Stimulated activated CD8-positive, alpha-beta memory T cell treated with anti-CD3 and anti-CD28 coated beads, Interleukin-7, amount 100 ng/mL, for 4 hours (primary cell): ENCODE data around the gene CYP4B1.

ENCODE experiments used
- DNase-seq, 2 donors: peaks; one replicate each; pipeline ENCODE4 v3.0.0-alpha.2; 2020; ENCODE audit warnings: low read depth in 2 of 2

CYP4B1 gene

DNA sequence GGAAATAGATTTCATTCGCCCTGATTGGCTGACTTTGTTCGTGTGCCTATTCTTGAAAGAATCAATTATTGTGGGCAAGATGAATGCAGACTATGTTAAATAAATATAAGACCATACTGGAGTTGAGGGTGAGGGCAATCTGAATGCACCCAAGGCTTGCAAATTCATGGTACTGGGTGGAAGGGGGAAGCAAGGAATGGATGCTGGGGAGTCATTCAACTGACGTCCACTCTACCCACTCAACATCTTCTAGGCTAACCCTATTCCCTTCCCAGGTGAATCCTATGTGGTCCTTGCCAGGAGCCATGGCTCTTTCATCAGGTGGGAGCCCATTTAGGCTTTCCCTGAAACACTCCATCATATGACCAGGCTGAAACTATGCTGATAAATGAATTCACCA lies 5.7 kb upstream of the CYP4B1 start:
- DNase-seq: no peak

- DNase-seq: no peak
These were observed 963 bp upstream of the CYP4B1 start for GRCh38 chr1:46797696-46798470.

GRCh38 chr1:46800742-46801141 lies 1.9 kb downstream of the CYP4B1 start:
- DNase-seq: no peak

- no peak for DNase-seq
These were observed 2.6 kb downstream of the CYP4B1 start for GRCh38 chr1:46801323-46802055.

GRCh38 chr1:46802081-46802480 lies 3.2 kb downstream of the CYP4B1 start:
- no peak for DNase-seq

DNA sequence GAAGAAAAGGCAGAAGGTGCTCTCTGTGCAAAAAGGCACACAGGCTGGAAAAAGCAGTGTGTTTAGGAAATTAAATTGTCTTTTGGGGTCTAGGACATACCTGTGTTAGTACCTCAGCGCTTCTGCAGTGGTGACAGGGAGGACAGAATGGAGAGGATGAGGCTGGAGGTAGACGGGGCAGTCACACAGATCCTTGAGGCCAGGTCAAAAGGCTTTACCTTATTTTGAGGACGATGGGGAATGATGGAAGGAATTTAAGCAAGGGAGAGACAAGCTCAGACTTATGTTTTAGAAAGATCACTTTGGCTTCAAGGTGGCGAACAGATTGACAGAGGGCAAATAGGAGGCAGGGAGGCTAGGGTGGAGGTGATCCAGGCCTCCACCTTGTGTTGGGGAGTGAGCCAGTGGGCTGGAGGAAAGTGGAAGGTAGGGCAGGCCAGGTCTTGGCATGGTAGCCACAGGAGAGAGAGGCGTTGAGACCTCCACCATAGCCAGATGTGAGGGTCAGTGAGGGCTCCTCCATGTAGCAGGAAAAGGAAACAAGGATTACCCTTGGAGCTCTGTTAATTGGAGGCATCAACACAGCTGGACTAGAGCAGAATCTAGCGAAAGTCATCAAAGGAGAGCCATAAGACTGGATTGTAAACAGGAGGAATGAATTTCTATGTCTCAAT lies 4.2 kb downstream of the CYP4B1 start:
- DNase-seq: no peak

DNA sequence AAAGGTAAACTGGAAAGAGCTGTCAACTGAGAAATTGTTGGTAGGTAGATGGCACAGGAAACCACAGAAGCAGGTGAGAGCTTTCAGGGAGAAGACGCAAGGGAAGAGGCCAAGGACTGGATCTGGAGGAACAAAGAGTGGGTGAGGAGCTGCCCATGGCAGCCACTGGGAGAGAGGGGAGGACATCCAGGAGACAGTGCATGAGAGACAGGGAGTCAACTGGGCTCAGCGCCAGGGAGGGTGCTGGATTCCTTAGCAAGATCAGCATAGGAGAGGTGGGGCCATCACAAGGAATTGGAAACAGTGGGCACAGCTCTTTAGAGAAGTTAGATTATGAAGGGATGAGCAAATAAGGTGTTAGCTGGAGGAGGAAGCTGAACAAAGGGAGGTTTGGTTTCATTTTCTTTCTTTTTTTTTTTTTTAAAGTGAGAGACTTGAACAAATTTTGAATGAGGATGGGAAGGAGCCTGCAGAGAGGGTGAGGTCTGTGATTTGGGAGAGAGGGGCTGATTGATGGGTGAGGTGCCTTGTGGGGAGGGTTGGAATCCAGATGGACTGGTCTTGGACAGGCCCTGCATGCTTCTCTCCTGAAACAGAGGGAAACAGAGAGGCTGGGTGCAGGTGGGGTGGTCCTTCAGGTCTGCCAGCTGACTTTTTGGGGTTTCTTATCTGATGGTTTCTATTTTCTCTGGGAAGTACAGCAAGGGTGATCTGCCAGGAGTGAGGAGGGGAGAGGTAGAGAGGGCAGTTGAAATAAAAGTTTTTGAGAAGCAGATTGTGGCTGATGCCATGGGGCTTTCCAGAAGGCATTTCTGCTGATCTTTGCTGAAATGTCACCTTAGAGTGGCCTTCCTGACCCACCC lies 5.4 kb downstream of the CYP4B1 start:
- DNase-seq: no peak

GRCh38 chr1:46804926-46805325 lies 6.1 kb downstream of the CYP4B1 start:
- no peak for DNase-seq

DNA sequence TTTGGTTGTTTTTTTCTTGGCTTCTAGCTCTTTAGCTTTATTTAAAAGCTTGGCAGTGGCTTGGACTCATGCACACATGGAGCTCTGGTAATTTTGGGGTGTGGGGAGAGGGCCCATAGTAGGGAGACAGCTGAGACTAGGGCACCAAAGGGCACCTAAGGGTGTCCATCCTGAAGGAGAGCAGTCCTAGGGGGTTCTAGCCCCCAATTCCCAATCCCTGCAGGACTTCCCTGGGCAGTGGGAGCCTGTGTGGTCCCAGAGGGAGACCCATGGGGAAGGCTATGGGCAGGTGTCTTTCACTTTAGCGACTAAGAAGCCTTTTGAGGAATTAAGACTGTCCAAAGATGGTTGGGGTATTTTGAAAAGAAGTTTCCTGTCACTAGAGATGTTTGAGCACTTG lies 6.9 kb downstream of the CYP4B1 start:
- DNase-seq: no peak

DNA sequence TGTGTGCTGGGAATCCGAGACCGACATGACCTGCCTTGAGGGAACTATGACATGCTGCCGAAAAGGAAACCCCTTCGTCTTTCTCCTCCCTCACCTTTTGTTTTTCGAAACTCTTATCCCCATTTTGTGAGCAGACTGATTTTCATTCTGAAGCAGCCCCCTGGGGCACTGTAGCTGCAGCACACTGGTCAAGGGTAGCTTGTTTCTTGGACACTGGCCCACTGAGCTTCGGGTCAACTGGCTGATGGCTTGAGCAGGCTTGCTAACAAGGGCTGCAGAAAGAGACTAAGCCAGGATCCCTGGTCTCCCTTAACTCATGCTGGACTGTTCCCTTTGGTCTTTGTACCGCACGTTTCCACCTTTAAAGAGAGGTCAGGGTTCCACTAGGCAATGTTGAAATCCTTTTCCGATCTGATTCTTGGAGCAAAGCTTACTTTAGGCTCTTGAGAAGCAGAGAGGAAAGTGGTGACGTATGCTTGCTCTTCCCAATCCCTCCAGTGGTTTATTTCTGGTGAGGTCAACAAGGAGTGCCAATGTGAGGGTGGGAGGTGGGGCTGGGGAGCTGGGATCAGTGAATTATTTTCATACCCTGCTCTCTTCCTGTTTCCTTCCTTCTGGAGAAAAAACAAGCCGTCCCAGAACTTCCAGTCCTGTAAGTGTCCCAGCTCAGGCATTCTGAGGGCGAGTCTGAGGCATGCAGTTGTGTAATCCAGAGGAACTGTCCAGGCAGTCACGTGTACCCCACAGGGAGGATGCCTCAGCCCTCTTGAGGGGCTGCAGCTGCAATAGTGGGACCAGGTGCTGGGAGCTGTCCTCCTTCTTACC lies 7.6 kb downstream of the CYP4B1 start:
- no peak for DNase-seq

DNA sequence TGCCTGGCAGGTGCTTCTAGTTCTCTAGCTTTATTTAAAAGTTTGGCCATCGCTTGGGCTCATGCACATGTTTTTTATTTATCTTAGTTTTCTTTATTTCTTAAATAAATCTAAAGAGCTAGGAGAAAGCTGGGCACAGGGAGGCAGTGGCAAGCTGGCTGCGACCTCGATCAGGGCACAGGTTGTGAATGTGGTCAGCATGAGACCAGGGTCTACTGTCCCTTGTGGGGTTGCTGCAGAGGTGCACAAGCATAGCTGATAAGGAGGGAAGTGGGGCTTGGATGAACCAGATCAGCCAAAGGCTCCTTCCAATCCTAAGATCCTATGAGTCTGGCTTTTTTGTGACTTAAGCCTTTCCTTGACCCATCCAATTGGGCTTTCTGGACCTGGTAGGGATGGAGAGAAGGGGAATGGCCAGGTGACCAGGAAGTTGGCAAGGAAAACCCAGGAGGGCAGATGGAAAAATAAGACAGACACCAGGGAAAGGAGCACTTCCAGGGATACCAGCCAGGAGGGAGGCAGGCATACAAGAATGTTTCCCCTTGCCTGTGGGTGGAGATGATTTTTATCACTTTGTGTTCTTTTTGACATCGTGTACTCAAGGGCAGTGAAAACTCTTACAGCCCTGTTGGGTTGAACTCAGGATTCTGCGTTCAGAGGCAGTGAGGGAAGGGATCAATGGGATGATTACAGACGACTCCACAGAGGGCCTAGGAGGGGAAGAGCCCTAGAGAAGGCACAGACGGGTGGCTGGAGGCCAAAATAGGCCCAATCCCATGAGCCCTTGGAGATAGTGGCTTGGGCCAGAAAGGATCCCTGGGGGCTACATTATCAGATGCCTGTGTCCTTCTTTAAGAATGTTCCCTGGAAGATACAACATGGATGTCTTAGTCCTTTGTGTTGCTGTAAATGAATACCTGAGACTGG lies 8.5 kb downstream of the CYP4B1 start:
- DNase-seq: no peak

GRCh38 chr1:46809071-46809470 lies 10.2 kb downstream of the CYP4B1 start:
- DNase-seq: no peak

DNA sequence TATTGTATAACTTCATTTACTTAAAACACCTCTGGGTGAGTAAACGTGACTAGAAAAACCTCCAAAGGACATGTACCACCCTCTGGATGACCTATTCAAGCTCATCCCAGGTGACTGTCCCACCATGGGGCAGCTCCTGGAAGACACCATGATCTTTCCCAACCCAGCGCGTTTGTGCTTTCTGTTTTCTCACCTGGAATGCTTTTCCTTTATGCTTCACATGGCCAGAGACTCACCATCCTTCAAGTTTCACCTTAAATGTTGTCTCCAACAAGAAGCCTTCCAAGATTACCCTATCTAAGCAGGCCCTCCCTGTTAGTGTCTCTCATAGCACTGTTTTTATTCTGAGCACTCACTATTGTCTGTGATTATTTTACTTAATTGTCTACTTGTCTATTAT lies 11.1 kb downstream of the CYP4B1 start:
- DNase-seq: no peak

GRCh38 chr1:46810596-46810995 lies 11.8 kb downstream of the CYP4B1 start:
- no peak for DNase-seq

DNA sequence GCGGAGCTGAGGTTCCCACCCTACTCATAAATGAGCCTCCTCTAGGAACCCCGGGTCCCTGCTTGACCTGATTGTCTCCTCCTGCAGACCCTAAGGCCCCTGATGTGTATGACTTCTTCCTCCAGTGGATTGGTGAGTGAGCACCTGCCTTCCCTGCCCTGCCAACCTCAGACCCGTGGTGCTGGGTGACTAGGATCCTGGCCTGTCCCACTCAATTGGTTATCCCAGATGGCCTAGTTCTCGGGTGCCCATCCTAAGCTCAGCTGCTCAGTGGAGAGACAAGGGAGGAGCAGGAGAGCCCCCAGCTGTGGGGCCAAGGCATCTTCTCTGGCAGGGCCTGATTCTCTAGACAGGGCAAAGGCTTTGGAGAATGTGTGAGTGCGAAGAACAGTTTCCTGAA lies 12.2 kb downstream of the CYP4B1 start:
- DNase-seq: no peak

DNA sequence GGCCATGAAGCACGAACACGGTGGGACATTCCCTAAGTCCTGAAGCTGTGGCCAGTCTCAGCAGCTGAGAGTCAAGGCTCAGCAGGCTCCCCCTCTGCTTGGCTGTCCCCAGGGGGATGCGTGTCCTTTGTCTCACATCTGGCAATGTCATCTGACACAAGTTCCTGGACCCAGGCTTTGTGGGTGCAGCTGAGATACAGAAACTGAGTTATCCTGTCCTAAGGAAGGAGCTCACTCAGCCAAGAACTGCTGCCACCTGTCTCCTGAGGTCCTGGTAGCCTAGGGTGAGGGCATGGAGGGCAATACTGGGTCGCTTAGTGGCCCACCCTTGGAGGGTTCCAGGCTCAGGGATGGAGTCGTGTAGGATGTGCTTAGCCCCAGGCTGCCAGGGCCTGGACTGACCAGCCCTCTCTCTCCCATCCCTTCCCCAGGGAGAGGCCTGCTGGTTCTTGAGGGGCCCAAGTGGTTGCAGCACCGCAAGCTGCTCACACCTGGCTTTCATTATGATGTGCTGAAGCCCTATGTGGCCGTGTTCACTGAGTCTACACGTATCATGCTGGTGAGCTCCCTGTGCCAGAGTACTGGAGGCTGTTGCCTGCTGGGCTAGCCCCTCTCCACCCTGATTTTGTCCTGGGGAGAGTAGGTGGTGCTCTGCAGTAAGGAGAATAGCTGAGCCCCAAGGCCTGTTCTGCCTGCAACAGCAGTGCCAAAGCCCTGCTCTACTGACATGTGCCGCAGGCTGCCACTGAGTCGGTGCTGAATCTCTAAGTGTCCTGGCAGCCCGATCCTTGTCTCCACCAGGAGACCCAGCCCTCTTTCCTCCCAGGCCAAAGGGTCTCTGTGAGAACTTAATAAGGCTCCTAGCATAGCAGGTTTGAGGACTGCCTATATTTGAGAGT lies 13.5 kb downstream of the CYP4B1 start:
- no peak for DNase-seq

DNA sequence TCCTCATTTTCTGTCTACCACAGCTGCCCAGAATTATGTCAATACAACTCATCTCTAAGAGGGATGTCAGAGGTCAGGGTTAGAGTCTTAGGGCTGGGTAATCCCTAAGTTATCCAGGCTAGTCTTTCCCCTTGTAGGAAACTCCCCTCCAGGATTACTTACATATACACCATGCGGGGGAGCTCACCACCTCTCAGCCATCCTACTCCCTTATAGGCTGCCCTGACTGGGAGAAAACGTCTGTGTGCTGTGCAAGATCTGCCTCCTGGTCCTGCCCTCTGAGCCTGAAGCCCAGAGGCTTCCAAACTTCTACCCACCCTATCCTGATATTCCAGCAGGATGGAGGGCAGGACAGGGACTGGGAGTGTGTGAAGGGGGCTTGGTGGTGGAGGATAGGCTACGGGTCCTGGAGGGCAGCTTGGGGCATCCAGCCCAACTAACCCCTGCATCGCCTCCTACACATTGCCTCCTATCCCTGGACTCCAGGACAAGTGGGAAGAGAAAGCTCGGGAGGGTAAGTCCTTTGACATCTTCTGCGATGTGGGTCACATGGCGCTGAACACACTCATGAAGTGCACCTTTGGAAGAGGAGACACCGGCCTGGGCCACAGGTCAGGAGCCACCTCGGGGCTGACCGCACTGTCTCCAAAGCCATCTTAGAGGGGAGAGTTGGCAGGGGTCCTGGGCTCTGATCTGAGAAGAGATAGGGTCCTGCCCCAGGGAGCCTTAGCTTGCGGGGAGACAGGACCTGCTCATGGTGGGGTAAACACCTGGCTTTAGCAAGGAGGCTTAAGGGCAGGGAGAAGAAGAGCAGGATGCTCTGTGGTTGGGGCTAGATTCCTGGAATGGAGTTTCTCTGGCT lies 14.4 kb downstream of the CYP4B1 start:
- no peak for DNase-seq

DNA sequence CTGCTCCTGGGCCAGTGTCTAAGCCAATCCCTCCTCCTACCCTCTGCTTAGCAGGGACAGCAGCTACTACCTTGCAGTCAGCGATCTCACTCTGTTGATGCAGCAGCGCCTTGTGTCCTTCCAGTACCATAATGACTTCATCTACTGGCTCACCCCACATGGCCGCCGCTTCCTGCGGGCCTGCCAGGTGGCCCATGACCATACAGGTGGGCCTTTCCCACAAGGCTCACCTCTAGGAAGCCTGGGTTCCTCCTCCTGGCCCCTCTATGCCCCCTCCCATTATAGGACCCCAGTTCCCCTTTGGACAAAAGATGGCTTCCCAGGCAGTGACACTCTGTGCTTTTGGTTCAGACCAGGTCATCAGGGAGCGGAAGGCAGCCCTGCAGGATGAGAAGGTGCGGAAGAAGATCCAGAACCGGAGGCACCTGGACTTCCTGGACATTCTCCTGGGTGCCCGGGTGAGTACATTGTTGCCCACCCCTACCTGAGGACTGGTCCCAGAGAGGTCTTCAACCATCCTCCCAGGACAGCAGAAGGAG lies 15.1 kb downstream of the CYP4B1 start:
- DNase-seq: no peak
